ENCODE results near the gene ANK2. TPM values are rescaled to one million over a fixed set of nuclear protein-coding genes. Genes with fewer than 3 reads are reported as not detected.
"Not testable (repeated sequence)": the region's sequence is repeated elsewhere in the genome, so short reads cannot be mapped to it uniquely, and the experiment has no call there.

ANK2 gene
- total and polyA plus RNA-seq, 7 experiments from 2014 or later: 1.1 to 2.0 TPM; not detected in 5

DNA sequence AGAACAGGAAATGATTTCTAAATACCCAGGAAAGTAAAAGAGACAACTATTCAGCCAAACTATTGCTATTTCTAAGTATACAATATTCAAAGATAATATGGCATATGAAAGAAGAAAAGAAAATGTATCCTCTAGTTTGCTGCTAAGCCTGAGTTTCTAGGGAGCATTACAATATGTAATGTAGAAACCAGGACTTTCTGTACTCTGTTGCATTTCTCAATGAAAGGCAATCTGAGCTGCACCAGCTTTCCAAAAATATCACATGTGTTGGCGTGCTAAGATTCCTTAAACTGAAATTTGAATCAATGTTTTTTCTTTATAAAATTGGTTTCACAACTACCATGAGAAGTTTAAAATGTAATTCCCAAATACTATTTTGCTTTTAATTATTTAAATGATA is 129.6 kb downstream of the ANK2 start:
- Histone ChIP-seq H3K4me1 (ENCODE audit: control insufficient read depth in 2 of 2, insufficient read depth in 2 of 2, low read length in 2 of 2) (no peaks in the 10 kb centered on the region), H3K36me3 (ENCODE audit: control insufficient read depth in 2 of 3, insufficient read depth in 3 of 3, low read length in 3 of 3) (no peaks in the 10 kb centered on the region), H3K9me3 (ENCODE audit: control insufficient read depth in 2 of 3, low read length in 3 of 3) (no peaks in the 10 kb centered on the region), H3K27ac (ENCODE audit: low read depth, low read length) (no peak overlapping the region), H3K27me3 (ENCODE audit: control insufficient read depth in 2 of 2, insufficient read depth in 2 of 2, low read length in 2 of 2) (no peaks in the 10 kb centered on the region), H3K4me3 (ENCODE audit: low read length) (no peak overlapping the region)
- DNase-seq: no peak
- no peaks in the 10 kb centered on the region for H3K36me3 Mint-ChIP-seq
- peaks cover 0 to 5% (median 0%) of the 10 kb centered on the region in 5 donors for H3K27me3 Mint-ChIP-seq
- no peak overlapping the region for H3K4me3 Mint-ChIP-seq
- H3K27ac Mint-ChIP-seq: no peak overlapping the region
- ChIA-PET CTCF (no interaction called here), POLR2A (no interaction called here)
- H3K4me1 Mint-ChIP-seq: no peaks in the 10 kb centered on the region
- no peak for ATAC-seq
- intact Hi-C loops (cut with micrococcal nuclease): no loop called here
- peaks cover 0 to 3% (median 0%) of the 10 kb centered on the region in 11 donors for H3K9me3 Mint-ChIP-seq

DNA sequence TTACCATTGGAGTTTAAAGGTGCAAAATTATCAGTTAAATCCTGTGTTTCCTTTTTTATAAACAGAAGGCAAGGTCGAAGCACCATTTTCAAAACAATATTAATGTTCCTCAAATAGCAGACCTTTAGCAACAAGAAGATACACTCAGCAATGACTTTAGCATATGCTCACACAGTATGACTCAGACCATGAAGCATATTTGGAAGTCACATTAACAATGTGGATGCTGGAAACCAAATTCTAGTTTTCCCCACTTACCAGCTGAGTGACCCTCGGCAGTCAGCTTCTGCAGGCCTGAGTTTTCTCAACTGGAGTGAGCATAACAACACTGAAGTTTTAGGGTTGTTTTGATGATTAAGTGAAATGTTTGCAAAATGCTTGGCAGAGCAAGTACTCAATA is 130.5 kb downstream of the ANK2 start:
- Histone ChIP-seq H3K27ac (ENCODE audit: low read depth, low read length) (no peak overlapping the region), H3K4me1 (ENCODE audit: control insufficient read depth in 2 of 2, insufficient read depth in 2 of 2, low read length in 2 of 2) (no peaks in the 10 kb centered on the region), H3K9me3 (ENCODE audit: control insufficient read depth in 2 of 3, low read length in 3 of 3) (no peaks in the 10 kb centered on the region), H3K4me3 (ENCODE audit: low read length) (no peak overlapping the region), H3K27me3 (ENCODE audit: control insufficient read depth in 2 of 2, insufficient read depth in 2 of 2, low read length in 2 of 2) (no peaks in the 10 kb centered on the region), H3K36me3 (ENCODE audit: control insufficient read depth in 2 of 3, insufficient read depth in 3 of 3, low read length in 3 of 3) (no peaks in the 10 kb centered on the region)
- ChIA-PET POLR2A (no interaction called here), CTCF (no interaction called here)
- Mint-ChIP-seq H3K27me3 (peaks cover 0 to 5% (median 0%) of the 10 kb centered on the region in 5 donors), H3K27ac (no peak overlapping the region), H3K4me1 (no peaks in the 10 kb centered on the region), H3K9me3 (peaks cover 0 to 3% (median 0%) of the 10 kb centered on the region in 11 donors), H3K36me3 (no peaks in the 10 kb centered on the region), H3K4me3 (no peak overlapping the region)
- DNase-seq (no peak), ATAC-seq (no peak)
- intact Hi-C loops (cut with micrococcal nuclease): no loop called here

- ATAC-seq (no peak), DNase-seq (no peak)
- Histone ChIP-seq H3K9me3 (ENCODE audit: control insufficient read depth in 2 of 3, low read length in 3 of 3) (no peaks in the 10 kb centered on the region), H3K27ac (ENCODE audit: low read depth, low read length) (no peak overlapping the region), H3K4me3 (ENCODE audit: low read length) (no peak overlapping the region), H3K36me3 (ENCODE audit: control insufficient read depth in 2 of 3, insufficient read depth in 3 of 3, low read length in 3 of 3) (no peaks in the 10 kb centered on the region), H3K4me1 (ENCODE audit: control insufficient read depth in 2 of 2, insufficient read depth in 2 of 2, low read length in 2 of 2) (no peaks in the 10 kb centered on the region), H3K27me3 (ENCODE audit: control insufficient read depth in 2 of 2, insufficient read depth in 2 of 2, low read length in 2 of 2) (no peaks in the 10 kb centered on the region)
- no peak overlapping the region for H3K27ac Mint-ChIP-seq
- H3K4me1 Mint-ChIP-seq: no peaks in the 10 kb centered on the region
- POLR2A ChIA-PET: no interaction called here
- no peaks in the 10 kb centered on the region for H3K36me3 Mint-ChIP-seq
- CTCF ChIA-PET: no interaction called here
- intact Hi-C loops (cut with micrococcal nuclease): no loop called here
- peaks cover 0 to 5% (median 0%) of the 10 kb centered on the region in 5 donors for H3K27me3 Mint-ChIP-seq
- H3K4me3 Mint-ChIP-seq: no peak overlapping the region
- H3K9me3 Mint-ChIP-seq: peaks cover 0 to 3% (median 0%) of the 10 kb centered on the region in 11 donors
Measured at GRCh38 chr4:113181289-113182007, 132.0 kb downstream of the ANK2 start.

DNA sequence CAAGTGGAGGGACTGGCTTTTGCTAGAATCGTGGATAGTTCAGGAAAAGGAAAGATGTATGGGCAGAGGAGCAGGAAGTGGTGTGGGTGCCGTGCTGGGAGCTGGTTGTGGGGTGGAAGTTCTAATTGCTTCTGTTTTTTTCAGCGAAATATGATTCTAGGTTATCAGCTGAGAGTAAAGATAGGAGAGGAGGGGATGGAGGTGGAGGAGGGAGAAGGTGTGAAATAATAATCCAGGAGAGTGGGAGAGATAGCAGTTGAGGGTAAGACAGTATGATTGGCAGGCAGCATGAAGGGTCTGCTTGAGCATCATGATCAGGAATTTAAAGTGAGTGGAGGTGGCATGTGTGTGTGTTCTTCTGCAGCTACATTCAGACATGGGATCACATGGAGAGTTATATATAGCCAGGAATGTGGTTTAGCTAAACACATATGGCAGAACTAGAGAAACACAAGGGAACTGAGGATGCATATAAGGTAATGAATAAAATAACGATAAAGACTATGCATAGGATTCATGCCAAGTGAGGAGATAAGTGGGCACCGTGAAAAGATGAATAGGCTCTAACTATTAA is 133.7 kb downstream of the ANK2 start:
- no peaks in the 10 kb centered on the region for H3K36me3 Mint-ChIP-seq
- H3K4me3 Mint-ChIP-seq: no peak overlapping the region
- H3K27me3 Mint-ChIP-seq: peaks cover 0 to 13% (median 0%) of the 10 kb centered on the region in 5 donors
- no peak overlapping the region for H3K27ac ChIP-seq (ENCODE audit: low read depth, low read length)
- ChIA-PET POLR2A (no interaction called here), CTCF (no interaction called here)
- no peak for ATAC-seq
- intact Hi-C loops (cut with micrococcal nuclease): no loop called here
- H3K9me3 Mint-ChIP-seq: peaks cover 0 to 4% (median 0%) of the 10 kb centered on the region in 11 donors
- H3K36me3 ChIP-seq (ENCODE audit: control insufficient read depth in 2 of 3, insufficient read depth in 3 of 3, low read length in 3 of 3): no peaks in the 10 kb centered on the region
- no peak overlapping the region for H3K27ac Mint-ChIP-seq
- no peaks in the 10 kb centered on the region for H3K4me1 ChIP-seq (ENCODE audit: control insufficient read depth in 2 of 2, insufficient read depth in 2 of 2, low read length in 2 of 2)
- no peaks in the 10 kb centered on the region for H3K4me1 Mint-ChIP-seq
- DNase-seq: no peak
- H3K4me3 ChIP-seq (ENCODE audit: low read length): no peak overlapping the region
- no peaks in the 10 kb centered on the region for H3K27me3 ChIP-seq (ENCODE audit: control insufficient read depth in 2 of 2, insufficient read depth in 2 of 2, low read length in 2 of 2)
- H3K9me3 ChIP-seq (ENCODE audit: control insufficient read depth in 2 of 3, low read length in 3 of 3): no peaks in the 10 kb centered on the region

- H3K9me3 ChIP-seq (ENCODE audit: control insufficient read depth in 2 of 3, low read length in 3 of 3); H3K27ac ChIP-seq (ENCODE audit: low read depth, low read length); H3K4me3 Mint-ChIP-seq; H3K36me3 Mint-ChIP-seq; H3K4me3 ChIP-seq (ENCODE audit: low read length); H3K4me1 Mint-ChIP-seq; H3K4me1 ChIP-seq (ENCODE audit: control insufficient read depth in 2 of 2, insufficient read depth in 2 of 2, low read length in 2 of 2); intact Hi-C loops (cut with micrococcal nuclease); ATAC-seq; POLR2A ChIA-PET; H3K9me3 Mint-ChIP-seq; H3K27me3 ChIP-seq (ENCODE audit: control insufficient read depth in 2 of 2, insufficient read depth in 2 of 2, low read length in 2 of 2); DNase-seq; H3K27ac Mint-ChIP-seq; H3K36me3 ChIP-seq (ENCODE audit: control insufficient read depth in 2 of 3, insufficient read depth in 3 of 3, low read length in 3 of 3): not testable (repeated sequence)
- H3K27me3 Mint-ChIP-seq: peaks cover 0 to 13% (median 0%) of the 10 kb centered on the region in 5 donors
- CTCF ChIA-PET: interaction anchor here (0.5 kb wide), 1 partner anchor 13 kb away, joined by 3 read pairs; no protein-coding TSS in a partner anchor
Measured at GRCh38 chr4:113186220-113186619, 136.8 kb downstream of the ANK2 start.

GRCh38 chr4:113186913-113187312 is 137.5 kb downstream of the ANK2 start:
- Histone ChIP-seq H3K9me3 (ENCODE audit: control insufficient read depth in 2 of 3, low read length in 3 of 3) (no peaks in the 10 kb centered on the region), H3K27me3 (ENCODE audit: control insufficient read depth in 2 of 2, insufficient read depth in 2 of 2, low read length in 2 of 2) (no peaks in the 10 kb centered on the region), H3K36me3 (ENCODE audit: control insufficient read depth in 2 of 3, insufficient read depth in 3 of 3, low read length in 3 of 3) (no peaks in the 10 kb centered on the region), H3K4me3 (ENCODE audit: low read length) (no peak overlapping the region), H3K4me1 (ENCODE audit: control insufficient read depth in 2 of 2, insufficient read depth in 2 of 2, low read length in 2 of 2) (no peaks in the 10 kb centered on the region), H3K27ac (ENCODE audit: low read depth, low read length) (no peak overlapping the region)
- ChIA-PET CTCF (no interaction called here), POLR2A (no interaction called here)
- intact Hi-C loops (cut with micrococcal nuclease): no loop called here
- ATAC-seq: no peak
- H3K4me1 Mint-ChIP-seq: no peaks in the 10 kb centered on the region
- DNase-seq: no peak
- H3K27ac Mint-ChIP-seq: no peak overlapping the region
- H3K27me3 Mint-ChIP-seq: peaks cover 0 to 13% (median 0%) of the 10 kb centered on the region in 5 donors
- H3K36me3 Mint-ChIP-seq: no peaks in the 10 kb centered on the region
- no peak overlapping the region for H3K4me3 Mint-ChIP-seq
- H3K9me3 Mint-ChIP-seq: peaks cover 0 to 4% (median 0%) of the 10 kb centered on the region in 11 donors

- no peak overlapping the region for H3K27ac ChIP-seq (ENCODE audit: low read depth, low read length)
- Mint-ChIP-seq H3K9me3 (peaks cover 0 to 4% (median 0%) of the 10 kb centered on the region in 11 donors), H3K4me3 (no peak overlapping the region), H3K4me1 (no peaks in the 10 kb centered on the region), H3K27ac (no peak overlapping the region), H3K27me3 (peaks cover 0 to 13% (median 0%) of the 10 kb centered on the region in 5 donors), H3K36me3 (no peaks in the 10 kb centered on the region)
- ChIA-PET POLR2A (no interaction called here), CTCF (no interaction called here)
- ATAC-seq (no peak), DNase-seq (no peak)
- H3K9me3 ChIP-seq (ENCODE audit: control insufficient read depth in 2 of 3, low read length in 3 of 3): no peaks in the 10 kb centered on the region
- intact Hi-C loops (cut with micrococcal nuclease): no loop called here
- H3K4me3 ChIP-seq (ENCODE audit: low read length): no peak overlapping the region
- no peaks in the 10 kb centered on the region for H3K27me3 ChIP-seq (ENCODE audit: control insufficient read depth in 2 of 2, insufficient read depth in 2 of 2, low read length in 2 of 2)
- no peaks in the 10 kb centered on the region for H3K4me1 ChIP-seq (ENCODE audit: control insufficient read depth in 2 of 2, insufficient read depth in 2 of 2, low read length in 2 of 2)
- H3K36me3 ChIP-seq (ENCODE audit: control insufficient read depth in 2 of 3, insufficient read depth in 3 of 3, low read length in 3 of 3): no peaks in the 10 kb centered on the region
Measured at GRCh38 chr4:113187358-113187757, 137.9 kb downstream of the ANK2 start.

Data from naive thymus-derived CD4-positive, alpha-beta T cell (primary cell).